ENCODE data around the gene NAT8L.

NAT8L gene

DNA sequence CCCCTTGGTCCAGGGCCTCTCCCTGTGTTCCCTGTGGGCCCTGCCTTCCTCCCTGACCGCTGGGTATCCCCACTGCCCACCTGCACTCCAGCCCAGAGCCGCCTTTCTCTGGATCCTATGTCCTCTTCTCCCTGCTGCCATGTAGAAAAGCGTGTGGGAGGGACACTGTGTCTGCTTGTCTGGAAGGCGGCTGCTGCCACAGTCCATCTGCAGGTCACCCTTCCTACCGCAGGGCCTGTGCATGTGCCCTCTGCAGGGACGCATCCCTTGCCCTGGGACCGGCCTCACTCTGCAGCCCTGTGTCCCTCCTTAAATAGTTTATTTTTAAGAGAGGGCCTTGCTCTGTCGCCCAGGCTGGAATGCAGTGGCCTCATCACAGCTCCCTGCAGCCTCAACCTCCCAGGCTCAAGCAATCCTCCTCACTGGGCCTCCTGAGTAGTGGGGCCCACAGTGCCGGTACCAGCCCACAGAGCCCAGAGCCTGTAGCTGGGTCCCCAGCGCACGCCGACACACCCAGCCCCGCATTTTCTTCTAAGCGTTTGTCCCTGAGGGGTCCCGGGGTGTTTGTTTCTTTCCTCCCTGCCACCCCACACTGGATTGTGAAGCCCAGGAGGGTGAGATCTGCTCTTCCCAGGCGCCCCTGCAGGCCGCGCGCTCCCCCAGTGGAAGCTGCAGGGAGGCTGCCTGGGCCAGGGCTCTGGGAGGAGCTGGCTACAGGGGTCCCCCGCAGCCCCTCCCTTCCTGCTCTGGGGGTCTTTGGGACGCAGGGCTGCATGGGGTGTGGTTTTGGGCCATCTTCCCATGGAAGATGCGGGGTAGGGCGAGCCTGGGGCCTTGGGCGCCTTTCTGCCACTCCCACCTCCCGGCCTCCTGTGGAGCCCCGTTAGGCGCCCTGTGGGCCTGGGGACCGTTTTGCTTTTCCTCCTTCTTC, 12.8 kb upstream of the NAT8L start:
- no peak for DNase-seq

- DNase-seq: no peak
Observed at GRCh38 chr4:2047031-2047660, 12.0 kb upstream of the NAT8L start.

GRCh38 chr4:2047781-2048581, 11.1 kb upstream of the NAT8L start:
- DNase-seq: no peak

GRCh38 chr4:2048831-2049230, 10.3 kb upstream of the NAT8L start:
- DNase-seq: no peak

- DNase-seq: no peak
Observed at GRCh38 chr4:2049381-2049780, 9.7 kb upstream of the NAT8L start.

DNA sequence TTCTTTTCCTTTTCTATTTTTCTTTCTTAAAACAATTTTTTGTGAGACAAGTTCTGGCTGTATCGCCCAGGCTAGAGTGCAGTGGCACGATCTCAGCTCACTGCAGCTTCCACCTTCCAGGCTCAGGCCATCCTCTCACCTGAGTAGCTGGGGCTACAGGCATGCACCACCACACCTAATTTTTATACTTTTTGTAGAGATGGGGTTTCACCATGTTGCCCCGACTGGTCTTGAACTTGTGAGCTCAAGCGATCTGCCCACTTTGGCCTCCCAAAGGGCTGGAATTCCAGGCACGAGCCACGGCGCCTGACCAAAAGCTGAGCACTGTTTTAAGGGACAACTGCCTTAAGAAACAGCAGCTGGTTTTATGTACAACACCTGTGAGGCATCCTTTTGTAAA, 9.3 kb upstream of the NAT8L start:
- no peak for DNase-seq

DNA sequence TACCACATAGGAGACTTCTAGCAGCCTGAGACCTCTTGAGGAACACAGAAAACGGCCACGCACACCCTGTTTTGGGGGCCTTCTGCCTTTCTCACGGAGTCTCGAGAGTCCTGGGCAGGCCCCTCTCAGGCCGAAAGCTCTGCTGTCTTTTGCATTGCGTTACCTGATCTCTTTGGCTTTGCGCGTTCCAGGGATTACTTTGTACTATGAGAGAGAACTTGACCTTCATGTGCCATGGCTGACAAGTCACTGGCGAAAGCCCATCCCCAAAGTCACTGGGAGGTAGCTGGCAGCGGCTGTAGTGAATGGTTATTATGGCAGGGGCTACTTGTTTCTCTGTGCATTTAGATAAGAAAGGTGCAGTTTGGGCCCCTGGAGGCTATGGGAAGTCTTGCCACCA, 8.0 kb upstream of the NAT8L start:
- DNase-seq: no peak

DNA sequence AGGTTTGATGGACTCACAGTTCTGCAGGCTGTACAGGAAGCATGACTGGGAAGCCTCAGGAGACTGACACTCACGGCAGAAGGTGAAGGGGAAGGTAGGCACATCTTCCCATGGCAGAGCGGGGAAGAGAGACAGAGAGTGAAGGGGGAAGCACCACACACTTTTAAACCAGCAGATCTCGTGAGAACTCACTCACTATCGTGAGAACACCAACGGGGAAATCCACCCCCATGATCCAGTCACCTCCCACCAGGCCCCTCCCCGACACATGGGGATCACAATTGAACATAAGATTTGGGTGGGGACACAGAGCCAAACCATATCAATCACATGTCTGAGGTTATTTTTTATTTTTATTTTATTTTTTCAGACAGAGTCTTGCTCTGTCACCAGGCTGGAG, 4.9 kb upstream of the NAT8L start:
- DNase-seq: no peak

- no peak for DNase-seq
Observed at GRCh38 chr4:2057382-2058065, 1.6 kb upstream of the NAT8L start.

GRCh38 chr4:2058264-2059045, 672 bp upstream of the NAT8L start:
- DNase-seq: no peak

DNA sequence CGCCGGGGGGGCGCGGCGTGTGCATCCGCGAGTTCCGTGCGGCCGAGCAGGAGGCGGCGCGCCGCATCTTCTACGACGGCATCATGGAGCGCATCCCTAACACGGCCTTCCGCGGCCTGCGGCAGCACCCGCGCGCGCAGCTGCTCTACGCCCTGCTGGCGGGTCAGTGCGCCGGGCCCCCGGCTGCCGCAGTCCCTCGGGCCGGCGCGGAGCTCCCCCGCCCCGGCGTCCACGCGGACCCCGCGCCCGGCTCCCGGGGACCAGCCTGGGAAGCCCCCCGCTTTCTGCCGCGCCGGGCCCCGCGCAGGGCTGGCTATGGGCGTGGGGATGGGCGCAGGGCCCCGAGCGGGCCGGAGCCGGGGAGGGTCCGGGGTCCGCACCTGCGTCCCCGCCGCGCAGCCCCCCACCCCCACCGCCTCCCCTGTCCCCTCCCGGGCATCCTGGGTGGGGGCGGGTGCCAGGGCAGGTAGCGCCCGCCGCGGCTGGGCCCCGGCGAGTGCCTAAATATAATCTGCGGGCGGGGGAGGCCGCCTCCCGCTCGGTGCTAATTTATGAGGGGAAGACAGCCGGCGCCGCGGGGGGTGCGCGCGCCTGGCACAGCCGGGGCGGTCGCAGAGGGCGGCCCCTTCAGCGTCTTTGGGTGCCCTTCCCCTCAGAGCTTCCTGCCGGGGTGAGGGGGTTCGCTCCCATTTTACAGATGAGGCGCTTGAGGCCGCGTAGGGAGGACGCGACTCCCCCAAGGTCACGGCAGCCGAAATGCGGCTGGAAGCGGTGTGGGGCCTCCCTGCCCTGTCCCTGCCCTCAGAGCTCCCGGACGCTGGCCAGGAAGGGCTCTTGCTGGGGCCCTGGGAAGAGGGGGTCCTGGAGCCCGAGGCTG, 837 bp downstream of the NAT8L start:
- no peak for DNase-seq

DNA sequence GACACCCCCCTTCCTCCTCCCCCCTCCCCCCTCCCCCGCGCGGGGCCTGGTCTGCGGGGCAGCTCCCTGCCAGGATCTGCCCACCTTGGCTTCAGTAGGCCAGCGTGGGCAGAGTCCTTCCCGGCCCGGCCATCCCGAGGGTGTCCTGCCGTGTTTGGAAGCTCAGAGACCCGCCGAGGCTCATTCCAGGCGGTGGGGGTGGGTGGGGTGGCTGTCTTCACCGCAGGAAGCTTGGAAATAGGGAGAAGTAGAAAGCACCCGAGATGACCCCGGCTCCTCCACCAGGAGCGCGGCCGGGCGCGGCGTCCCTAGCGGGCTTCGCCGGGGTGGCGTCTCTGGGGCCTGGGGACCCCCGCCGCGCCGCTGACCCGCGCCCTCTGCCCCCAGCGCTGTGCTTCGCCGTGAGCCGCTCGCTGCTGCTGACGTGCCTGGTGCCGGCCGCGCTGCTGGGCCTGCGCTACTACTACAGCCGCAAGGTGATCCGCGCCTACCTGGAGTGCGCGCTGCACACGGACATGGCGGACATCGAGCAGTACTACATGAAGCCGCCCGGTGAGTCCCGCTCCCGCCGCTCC, 1.6 kb downstream of the NAT8L start:
- no peak for DNase-seq

DNA sequence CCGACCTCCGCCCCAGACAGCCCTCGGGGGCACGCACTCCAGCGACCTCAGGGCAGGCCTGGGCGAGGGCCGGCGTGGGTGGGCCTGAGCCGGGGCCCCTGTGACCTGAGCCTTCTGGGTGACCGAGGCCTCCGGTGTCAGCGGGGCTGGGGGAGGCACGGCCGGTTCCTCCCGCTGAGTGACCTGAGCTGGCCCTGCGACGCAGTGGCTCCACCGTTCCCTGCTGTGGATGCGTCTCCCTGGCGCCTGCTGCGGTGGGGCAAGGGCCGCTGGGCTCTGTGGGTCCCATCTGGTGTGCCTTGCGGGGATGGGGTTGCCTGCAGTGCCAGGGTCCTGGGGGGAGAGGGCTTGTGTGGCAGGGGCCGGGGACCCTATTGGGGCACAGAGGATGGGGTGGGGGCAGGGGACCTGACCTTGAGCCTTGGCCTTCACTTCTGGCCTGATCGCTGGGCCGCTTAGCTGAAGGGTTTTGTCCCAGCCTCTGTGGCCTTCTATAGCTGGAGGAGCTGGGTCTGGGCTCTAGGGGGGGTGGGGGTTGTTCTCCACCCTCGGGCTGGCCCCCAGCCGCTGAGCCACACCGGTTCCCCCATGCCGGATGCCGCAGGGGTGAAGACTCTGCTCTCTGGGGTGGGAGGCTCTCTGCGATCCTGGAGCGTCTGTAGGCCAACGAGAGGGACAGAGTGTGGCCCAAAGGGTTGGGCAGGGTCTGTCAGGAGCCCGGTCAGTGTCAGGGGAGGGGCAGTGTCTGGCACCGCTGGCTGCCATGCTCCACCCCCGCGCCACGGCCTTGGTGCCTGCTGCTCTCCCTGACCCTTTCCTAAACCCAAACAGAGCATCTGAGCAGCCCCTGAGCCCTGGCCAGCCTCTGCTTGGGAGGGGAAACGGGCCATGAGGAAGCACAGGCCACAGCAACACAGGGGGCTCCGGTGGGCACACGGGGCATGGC, 2.3 kb downstream of the NAT8L start:
- DNase-seq: no peak

DNA sequence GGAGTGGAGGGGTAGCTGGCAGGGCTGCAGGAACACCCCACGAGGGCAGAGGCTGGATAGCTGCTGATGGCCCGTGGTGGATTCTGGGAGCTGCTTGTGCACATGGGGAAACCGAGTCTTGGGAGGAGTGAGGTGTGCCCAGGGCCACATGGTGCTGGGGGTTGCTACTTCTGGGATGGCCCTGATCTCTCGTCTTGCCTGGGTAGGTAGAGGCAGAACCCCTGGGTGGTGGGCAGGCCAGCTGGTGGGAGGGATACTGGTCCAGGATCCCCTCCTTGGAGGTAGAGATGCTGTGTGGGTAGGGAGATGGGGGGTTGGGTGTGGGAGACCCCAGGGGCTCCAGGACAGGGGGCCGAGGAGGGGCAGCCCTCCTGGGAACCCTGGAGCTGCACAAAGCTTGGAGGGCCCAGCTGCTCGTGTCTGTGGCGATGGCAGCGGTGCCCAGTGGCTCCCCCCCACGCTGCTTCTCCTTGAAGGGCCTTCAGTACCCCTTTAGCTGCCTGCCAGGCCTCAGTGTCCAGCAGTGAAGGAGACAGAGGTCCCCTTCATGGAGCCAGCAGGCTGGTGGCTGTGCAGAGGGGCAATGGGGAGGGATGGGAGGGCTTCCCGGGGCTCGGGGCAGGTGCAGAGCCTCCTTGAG, 3.2 kb downstream of the NAT8L start:
- no peak for DNase-seq

DNA sequence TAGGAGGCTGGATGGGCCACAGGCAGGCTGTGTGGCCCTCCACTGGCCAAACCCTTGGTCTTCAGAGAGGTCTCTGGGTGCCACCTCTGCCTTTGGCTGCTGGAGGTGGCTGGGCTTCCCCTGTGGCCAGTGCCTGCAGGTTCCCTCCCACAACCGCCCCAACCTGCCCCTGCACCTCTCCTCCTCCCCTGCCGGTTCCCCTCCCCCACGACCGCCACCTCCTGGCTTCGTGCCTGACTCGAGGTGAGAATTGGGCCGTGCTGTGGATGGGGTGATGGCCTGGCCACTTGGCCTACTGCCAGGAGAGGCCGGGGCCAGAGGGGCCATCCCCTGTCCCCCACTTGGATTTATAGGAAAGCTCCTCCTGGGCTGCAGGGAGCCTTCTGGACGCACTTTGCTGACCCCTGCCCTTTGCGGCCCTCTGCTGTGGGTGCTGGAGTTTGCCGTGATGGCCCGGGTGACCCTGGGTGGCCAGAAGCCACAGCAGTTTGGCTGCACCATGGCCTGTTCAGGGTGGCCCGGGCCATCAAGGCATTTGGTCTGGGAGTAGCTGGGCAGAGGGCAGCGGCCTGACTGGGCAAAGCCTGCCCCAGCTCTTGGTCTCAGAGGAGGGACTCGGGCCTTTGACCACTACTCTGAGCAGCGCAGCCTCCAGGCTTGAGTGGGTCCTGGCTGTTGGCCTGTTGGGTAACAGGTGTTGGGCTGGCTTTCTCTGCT, 3.8 kb downstream of the NAT8L start:
- no peak for DNase-seq

DNA sequence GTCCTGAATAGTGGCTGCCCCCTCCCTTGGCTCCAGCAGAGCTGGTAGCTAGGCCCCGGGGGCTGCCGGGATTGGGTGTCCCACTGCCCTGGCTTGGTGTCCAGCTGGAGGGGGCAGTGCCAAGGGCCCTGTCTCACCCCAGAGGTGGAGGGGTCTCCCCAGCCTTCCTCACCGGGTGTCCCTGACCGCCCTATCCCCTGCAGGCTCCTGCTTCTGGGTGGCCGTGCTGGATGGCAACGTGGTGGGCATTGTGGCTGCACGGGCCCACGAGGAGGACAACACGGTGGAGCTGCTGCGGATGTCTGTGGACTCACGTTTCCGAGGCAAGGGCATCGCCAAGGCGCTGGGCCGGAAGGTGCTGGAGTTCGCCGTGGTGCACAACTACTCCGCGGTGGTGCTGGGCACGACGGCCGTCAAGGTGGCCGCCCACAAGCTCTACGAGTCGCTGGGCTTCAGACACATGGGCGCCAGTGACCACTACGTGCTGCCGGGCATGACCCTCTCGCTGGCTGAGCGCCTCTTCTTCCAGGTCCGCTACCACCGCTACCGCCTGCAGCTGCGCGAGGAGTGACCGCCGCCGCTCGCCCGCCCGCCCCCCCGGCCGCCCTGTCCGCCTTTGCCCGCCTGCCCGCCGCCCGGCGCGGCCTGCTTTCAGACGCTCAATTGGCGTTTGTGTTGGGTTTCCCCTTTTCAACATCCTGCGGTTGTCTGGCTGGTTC, 4.6 kb downstream of the NAT8L start:
- DNase-seq: no peak

- no peak for DNase-seq
Observed at GRCh38 chr4:2064276-2064991, 5.3 kb downstream of the NAT8L start.

Measured in SIG-M5 (cell line).